ENCODE measurements around the gene RPS3A.
A peak's percentile ranks its signal among the peaks of the same experiment; 100 is the strongest.
"Not testable (repeated sequence)": the region's sequence is repeated elsewhere in the genome, so short reads cannot be mapped to it uniquely, and the experiment has no call there.

Gene RPS3A

GRCh38 chr4:151117371-151117962 is 18.0 kb downstream of the RPS3A start:
- peak; percentile 28 to 38 for DNase-seq

GRCh38 chr4:151129796-151130195 is 30.4 kb downstream of the RPS3A start:
- no peak for DNase-seq

- DNase-seq = no peak
These were observed 33.9 kb downstream of the RPS3A start for GRCh38 chr4:151133311-151133710.

GRCh38 chr4:151136048-151136447 is 36.6 kb downstream of the RPS3A start:
- not testable (repeated sequence) for DNase-seq

- no peak for DNase-seq
These were observed 40.4 kb downstream of the RPS3A start for GRCh38 chr4:151139814-151140213.

- DNase-seq = no peak
These were observed 43.3 kb downstream of the RPS3A start for GRCh38 chr4:151142758-151143157.

GRCh38 chr4:151143162-151143561 is 43.7 kb downstream of the RPS3A start:
- no peak for DNase-seq

GRCh38 chr4:151143811-151144210 is 44.4 kb downstream of the RPS3A start:
- DNase-seq = no peak

GRCh38 chr4:151144329-151145072 is 45.1 kb downstream of the RPS3A start:
- DNase-seq = no peak

- DNase-seq = no peak
These were observed 47.6 kb downstream of the RPS3A start for GRCh38 chr4:151147000-151147399.

- DNase-seq = no peak
These were observed 48.8 kb downstream of the RPS3A start for GRCh38 chr4:151148261-151148660.

- DNase-seq = no peak
These were observed 51.6 kb downstream of the RPS3A start for GRCh38 chr4:151150821-151151580.

GRCh38 chr4:151152028-151152427 is 52.6 kb downstream of the RPS3A start:
- no peak for DNase-seq

- DNase-seq = no peak
These were observed 54.2 kb downstream of the RPS3A start for GRCh38 chr4:151153585-151153984.

Data from stimulated activated CD4-positive, alpha-beta T cell treated with anti-CD3 and anti-CD28 coated beads, Interleukin-4, amount 100 ng/mL, for 4 hours (primary cell).